ENCODE results near the gene TFDP1.
"Not testable (repeated sequence)": the region's sequence is repeated elsewhere in the genome, so short reads cannot be mapped to it uniquely, and the experiment has no call there.

The TFDP1 gene

GRCh38 chr13:113551081-113552000 is 33.2 kb upstream of the TFDP1 start:
- peak; percentile 96 for DNase-seq

DNA sequence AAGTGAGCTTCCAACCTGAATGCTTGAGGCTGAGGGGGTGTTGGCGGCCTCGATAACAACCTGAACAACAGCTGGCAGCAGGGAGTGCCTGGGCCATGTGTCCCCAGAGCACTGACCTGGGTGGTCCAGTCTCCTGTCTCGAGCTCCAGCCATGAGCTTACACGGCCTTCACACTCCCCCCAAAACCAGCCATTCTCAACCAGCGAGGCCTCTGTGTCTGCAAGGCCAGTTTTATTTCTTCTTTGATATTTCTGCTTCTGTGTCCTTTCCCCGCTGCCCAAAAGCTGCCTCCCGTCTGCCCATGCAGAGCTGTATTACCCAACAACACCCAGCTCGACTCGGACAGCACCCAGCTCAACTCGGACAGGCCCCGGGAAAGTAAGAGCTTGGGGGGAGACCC is 32.5 kb upstream of the TFDP1 start:
- DNase-seq = no peak

DNA sequence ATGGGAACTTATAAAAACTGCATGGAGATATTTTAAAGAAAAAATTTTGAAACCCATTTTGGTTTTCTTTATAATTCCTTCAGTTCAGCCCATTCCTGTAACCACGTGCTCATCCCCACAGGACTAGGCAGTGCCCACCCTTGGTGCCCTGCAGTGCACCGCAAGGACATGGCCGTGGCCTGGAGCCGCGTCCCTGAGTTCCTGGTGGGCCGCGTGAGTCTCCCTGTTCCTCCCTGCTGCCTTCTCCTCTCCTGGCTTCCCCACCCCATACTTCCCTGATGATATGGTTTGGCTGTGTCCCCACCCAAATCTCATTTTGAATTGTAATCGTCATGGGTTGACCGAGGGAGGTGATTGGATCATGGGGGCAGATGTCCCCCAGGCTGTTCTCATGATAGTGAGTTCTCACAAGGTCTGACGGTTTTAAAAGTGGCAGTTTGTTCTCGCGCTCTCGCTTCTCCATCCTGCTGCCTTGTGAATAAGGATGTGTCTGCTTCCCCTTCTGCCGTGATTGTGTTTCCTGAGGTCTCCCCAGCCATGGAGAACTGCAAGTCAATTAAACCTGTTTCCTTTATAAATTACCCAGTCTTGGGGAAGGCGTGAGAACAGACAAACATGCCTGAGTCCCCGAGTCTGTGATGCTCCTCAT is 31.6 kb upstream of the TFDP1 start:
- DNase-seq = no peak

DNA sequence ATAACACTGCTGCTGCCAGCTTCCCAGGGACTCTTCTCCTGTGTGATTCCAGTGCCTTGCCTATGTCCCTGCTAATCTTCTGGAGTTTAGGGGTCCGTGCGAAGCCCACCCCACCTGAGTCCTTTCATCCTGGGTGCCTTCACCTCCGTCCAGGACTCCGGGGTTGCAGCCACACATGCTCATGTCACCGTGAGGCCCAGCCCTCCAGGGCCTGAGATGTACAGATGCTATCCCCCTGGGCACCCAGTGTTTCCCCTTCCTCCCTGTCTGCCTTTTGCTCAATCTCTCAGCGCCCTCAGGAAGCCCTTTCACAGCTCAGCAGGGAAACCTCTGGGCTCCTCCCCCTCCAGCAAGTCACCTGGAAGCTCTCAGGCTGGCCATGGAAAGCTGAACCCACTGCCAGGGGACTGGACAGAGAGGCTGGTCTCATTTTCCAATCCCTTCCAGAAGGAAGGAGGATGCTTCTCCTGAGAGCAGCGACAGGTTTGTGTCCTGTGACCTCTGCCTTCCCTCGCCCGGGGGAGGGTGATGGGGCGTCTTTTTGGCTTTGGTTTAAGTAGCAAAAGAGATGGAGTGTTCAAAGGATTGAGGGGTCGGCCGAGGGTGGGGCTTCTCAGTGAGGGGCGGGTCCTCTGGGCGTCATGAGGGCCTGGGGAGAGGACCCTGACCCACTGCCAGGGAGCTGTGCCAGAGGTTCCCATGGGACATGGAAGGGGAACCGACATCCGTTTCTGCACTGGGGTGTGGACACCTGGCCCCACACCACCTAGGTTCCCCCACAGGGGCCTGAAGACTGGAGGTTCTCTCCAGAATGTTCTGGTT is 30.8 kb upstream of the TFDP1 start:
- no peak for DNase-seq

DNA sequence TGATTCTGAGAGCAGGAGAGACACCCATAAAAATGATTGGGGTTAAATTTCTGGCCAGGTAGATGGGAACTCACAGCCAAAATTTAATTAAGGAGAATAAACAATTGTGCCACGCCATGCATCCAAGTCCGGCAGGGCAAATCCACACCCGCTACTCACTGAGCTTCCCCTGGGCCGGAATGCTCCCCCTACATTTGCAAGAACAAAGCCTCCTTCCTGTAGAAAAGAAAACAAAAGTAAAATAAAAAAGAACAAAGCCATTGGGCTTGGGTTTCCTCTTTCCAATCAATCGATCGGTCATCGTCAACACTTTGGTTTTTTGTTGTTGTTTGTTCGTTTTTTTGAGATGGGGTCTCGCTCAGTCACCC is 30.2 kb upstream of the TFDP1 start:
- no peak for DNase-seq

- no peak for DNase-seq
These were observed 29.4 kb upstream of the TFDP1 start for GRCh38 chr13:113555141-113555540.

DNA sequence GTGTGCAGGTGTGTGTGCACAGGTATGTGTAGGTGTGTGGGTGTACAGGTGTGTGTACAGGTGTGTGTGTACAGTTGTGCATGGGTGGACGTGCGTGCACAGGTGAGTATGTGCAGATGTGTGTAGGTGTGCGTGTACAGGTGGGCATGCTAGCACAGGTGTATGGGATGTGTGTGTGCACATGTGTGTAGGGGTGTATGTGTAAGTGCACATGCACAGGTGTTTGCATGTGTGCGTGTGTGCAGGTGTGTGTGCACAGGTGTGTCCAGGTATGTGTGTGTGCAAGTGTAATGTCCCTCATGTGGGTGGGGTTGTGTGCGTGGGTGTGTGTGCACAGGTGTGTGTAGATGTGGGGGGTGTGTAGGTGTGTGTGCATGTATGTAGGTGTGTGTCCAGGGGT is 27.5 kb upstream of the TFDP1 start:
- no peak for DNase-seq

DNA sequence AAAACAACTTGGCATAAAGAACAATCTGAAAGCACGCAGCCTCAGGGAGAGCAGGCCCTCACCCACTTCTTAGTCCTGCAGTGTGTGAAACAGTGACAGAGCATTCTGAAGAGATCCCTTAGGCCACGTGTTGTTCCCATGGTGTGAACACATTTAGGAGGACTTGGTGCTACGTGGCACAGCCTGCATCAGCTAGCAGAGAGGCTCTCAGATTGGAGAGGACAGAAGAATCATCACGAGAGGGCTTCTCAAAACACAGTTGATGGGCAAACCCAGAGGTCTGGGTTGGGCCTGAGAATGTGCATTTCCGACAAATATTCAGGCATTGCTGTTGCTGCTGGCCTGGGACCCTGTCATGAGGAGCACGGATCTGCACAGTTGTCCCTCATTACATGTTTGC is 26.1 kb upstream of the TFDP1 start:
- DNase-seq = no peak

GRCh38 chr13:113559061-113559460 is 25.5 kb upstream of the TFDP1 start:
- DNase-seq = no peak

DNA sequence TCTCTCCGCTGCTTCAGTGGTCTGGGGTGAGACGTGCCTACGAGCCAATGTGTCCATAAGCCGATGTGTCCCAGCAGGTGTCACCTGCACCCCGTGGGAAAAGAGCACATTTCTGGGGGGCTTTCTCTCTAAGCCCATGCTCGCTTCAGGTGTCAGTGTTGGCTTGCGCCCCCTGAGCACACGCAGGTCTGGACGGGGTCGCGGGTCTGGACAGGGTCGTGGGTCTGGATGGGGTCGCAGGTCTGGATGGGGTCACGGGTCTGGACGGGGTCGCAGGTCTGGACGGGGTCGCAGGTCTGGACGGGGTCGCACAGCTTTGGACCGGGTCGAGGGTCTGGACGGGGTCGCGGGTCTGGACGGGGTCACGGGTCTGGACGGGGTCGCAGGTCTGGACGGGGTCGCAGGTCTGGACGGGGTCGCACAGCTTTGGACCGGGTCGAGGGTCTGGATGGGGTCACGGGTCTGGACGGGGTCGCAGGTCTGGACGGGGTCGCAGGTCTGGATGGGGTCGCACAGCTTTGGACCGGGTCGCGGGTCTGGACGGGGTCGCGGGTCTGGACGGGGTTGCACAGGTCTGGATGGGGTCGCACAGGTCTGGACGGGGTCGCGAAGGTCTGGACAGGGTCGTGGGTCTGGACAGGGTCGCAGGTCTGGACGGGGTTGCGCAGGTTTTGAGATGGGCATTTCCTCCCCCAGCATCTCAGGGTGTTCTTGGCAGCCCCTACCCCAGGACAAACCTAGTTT is 24.5 kb upstream of the TFDP1 start:
- no peak for DNase-seq

- no peak for DNase-seq
These were observed 23.7 kb upstream of the TFDP1 start for GRCh38 chr13:113560645-113561416.

DNA sequence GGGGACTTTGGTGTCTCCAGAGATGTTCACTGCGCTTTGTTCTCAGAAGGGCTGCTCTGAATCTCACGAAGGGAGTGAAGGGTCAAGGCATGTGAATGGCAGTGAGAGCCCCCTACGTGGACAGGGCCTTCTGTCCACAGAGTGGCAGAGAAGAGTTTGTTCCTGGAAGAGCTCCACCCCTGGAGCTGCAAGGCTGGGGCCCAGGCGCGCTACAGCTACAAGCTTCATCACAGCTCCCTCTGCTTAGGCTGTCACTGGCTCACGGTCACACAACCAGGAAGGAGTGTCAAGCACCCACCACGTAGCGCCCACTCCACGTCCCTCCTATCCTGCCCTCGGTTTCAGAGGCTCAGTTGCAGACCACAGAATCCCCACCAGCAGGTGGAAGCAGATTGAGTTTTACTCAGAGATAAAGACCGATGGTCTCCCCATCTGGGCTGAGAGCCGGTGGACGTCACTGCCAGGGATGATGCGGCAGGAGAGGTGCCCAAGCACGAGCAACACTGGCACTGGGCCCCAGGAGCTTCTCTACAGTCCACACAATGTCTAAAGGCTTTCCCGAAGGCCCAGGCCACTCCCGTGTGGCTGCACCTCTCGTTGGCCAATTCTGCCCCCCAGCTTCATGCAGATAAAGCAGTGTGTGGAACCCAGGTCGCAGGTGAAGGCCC is 23.0 kb upstream of the TFDP1 start:
- no peak for DNase-seq

GRCh38 chr13:113562085-113562749 is 22.3 kb upstream of the TFDP1 start:
- DNase-seq = peak; percentile 60

- DNase-seq = no peak
These were observed 21.7 kb upstream of the TFDP1 start for GRCh38 chr13:113562844-113563243.

DNA sequence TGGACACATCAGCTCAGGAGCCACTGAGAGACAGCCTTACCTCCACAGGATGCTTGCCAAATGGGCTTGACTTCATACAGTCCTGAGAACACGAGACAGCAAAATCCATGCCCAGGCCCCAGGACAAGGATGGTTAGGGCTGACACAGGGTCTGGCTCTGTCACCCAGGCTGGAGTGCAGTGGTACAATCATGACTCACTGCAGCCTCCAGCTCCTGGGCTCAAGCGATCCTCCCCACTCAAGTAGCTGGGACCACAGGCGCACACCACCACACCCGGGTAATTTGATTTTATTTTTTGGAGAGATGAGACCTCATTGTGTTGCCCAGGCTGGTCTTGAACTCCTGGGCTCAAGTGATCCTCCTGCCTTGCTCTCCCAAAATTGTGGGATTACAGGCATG is 21.0 kb upstream of the TFDP1 start:
- not testable (repeated sequence) for DNase-seq

- DNase-seq = no peak
These were observed 20.1 kb upstream of the TFDP1 start for GRCh38 chr13:113564331-113565023.

DNA sequence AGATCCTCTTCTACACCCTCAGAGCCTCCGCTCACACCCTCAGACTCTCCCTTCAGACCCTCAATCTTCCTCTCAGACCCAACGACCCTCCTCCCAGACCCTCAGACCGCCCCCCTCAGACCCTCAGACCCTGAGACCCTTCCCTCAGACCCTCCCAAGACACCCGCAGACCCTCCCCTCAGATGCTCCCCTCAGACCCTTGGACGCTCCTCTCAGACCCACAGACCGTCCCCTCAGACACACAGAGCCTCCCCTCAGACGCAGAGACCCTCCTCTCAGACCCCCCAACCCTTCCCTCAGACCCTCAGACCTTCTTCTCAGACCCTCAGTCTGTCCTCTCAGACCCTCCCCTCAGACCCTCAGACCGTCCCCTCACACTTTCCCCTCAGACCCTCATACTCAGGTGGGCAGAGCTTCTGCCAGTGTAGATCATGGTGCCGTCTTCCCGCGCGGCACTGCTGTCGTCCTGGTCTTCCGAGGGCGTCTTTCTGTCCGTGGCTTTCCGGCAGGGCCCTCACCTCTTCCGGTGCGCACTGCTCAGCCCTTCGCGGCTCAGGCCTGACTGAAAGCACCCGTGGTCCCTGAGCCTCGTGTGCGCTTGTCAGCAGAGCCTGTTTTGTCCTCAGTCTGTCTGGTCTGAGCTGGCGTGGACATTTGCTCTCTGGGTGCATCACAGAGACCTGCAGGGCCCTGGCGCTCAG is 18.9 kb upstream of the TFDP1 start:
- DNase-seq = no peak

- no peak for DNase-seq
These were observed 18.4 kb upstream of the TFDP1 start for GRCh38 chr13:113566227-113566561.

GRCh38 chr13:113567681-113568080 is 16.9 kb upstream of the TFDP1 start:
- no peak for DNase-seq

DNA sequence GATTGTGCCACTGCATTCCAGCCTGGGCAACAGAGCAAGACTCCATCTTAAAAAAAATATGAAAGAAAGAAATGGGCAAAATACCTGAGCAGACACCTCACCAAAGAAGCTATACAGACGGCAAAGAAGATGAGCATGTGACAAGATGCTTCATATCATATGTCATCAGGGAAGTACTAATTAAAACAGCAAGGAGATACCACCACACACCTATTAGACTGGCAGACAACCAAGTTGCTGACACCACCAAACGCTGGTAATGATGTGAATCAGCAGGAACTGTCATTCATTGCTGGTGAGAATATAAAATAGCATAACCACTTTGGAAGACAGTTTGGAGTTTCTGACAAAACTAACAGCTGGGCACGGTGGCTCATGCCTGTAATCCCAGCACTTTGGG is 11.5 kb upstream of the TFDP1 start:
- DNase-seq = no peak
